GM12891 (cell line): ENCODE measurements around the gene ANKHD1. TPM values are rescaled to one million over a fixed set of nuclear protein-coding genes. Genes with fewer than 3 reads are reported as not detected.
A peak's percentile ranks its signal among the peaks of the same experiment; 100 is the strongest.

Source experiments
- DNase-seq: peaks from one replicate; pipeline ENCODE4 v3.0.0; 2011; ENCODE audit warnings: low spot score; ENCODE audit not compliant: insufficient read length
- FAIRE-seq: peaks from 2 replicates; lab custom pipeline; 2011; peaks lifted over from hg19 to GRCh38; lab: Jason Lieb, UNC
- PAX5 ChIP-seq: IDR thresholded peaks from 2 replicates; pipeline ENCODE4 v1.6.1; 2011; ENCODE audit warnings: low read length, moderate library complexity, mild to moderate bottlenecking; ENCODE audit not compliant: insufficient read depth, severe bottlenecking
- POLR2A ChIP-seq: IDR thresholded peaks from 2 replicates; pipeline ENCODE4 v1.6.1; 2011; ENCODE audit warnings: low read depth, low read length, control low read depth
- POLR2AphosphoS5 ChIP-seq: IDR thresholded peaks from 2 replicates; pipeline ENCODE4 v1.6.1; 2011; ENCODE audit warnings: low read depth, low read length, control low read depth
- POU2F2 ChIP-seq: IDR thresholded peaks from 2 replicates; pipeline ENCODE4 v1.6.1; 2011; ENCODE audit warnings: low read depth, mild to moderate bottlenecking, control low read depth, low read length, moderate library complexity
- SPI1 ChIP-seq: IDR thresholded peaks from 2 replicates; pipeline ENCODE4 v1.6.1; 2011; ENCODE audit warnings: low read depth, low read length, control low read depth
- TAF1 ChIP-seq: IDR thresholded peaks from 2 replicates; pipeline ENCODE4 v1.6.1; 2011; ENCODE audit warnings: low read depth, low read length, control low read depth
- polyA plus RNA-seq: library from polyadenylated mRNA; unstranded; fragments of >200 nt; gene quantifications from one replicate; pipeline ENCODE4 v1.2.1, GENCODE V29; 2012; ENCODE audit warnings: low read depth, missing spikeins, inconsistent platforms; ENCODE audit not compliant: missing spikeins

ANKHD1 gene
- 50.7 TPM for polyA plus RNA-seq

DNA sequence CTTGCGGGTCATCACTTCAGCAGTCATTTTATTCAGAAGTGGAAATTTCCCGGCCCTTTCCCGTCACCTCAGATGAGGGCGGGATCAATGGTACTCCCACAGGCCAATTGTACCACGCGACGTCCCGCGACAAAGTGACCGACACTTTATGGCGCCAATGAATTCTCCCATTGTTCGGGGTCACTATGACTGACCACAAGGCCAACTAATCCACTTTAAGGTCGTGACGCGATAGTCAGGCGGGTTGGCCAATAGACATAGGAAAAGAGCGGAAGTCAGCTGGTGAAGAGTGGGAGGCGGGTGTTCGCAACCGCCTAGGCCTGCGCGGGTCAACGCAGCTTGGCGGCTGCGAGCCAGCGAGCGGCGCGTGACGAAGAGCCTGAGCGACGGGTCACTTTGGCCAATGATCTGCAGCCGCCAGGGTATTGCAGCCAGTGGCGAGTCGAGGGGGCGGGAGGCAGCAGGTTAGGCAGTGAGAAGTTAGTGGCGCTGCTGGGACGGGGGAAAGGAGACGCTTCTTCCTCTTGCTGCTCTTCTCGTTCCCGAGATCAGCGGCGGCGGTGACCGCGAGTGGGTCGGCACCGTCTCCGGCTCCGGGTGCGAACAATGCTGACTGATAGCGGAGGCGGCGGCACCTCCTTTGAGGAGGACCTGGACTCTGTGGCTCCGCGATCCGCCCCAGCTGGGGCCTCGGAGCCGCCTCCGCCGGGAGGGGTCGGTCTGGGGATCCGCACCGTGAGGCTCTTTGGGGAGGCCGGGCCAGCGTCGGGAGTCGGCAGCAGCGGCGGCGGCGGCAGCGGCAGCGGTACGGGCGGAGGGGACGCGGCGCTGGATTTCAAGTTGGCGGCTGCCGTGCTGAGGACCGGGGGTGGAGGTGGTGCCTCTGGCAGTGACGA lies at the start of gene ANKHD1:
Gene ANKHD1, plus strand, starts transcription at position 472 of the 896 bp plus-strand sequence. Its CDS starts 135 bp downstream, at position 607.
- peak; percentile 99 for FAIRE-seq
- TF ChIP-seq TAF1 (peak; percentile 98), PAX5 (peak; percentile 69), POLR2AphosphoS5 (peak; percentile 90), POLR2A (peak; percentile 88), POU2F2 (peak; percentile 18; the same call in 1 of the 2 replicates), SPI1 (peak; percentile 70)
- peak; percentile 79 for DNase-seq

GRCh38 chr5:140355546-140355945 lies 46.1 kb upstream of the ANKHD1 start:
- no peak for DNase-seq
- TF ChIP-seq POU2F2, result no peak
- TF ChIP-seq POLR2A, result no peak
- no peak for TF ChIP-seq SPI1
- TF ChIP-seq POLR2AphosphoS5, result no peak
- no peak for TF ChIP-seq PAX5
- no peak for TF ChIP-seq TAF1
- no peak for FAIRE-seq

- DNase-seq, result no peak
- no peak for FAIRE-seq
- 0 out of 2 replicates have a peak, but pooled peaks have one; percentile 28 for TF ChIP-seq SPI1
- TF ChIP-seq POLR2AphosphoS5, result no peak
Observed at GRCh38 chr5:140356853-140357725, 44.5 kb upstream of the ANKHD1 start.

DNA sequence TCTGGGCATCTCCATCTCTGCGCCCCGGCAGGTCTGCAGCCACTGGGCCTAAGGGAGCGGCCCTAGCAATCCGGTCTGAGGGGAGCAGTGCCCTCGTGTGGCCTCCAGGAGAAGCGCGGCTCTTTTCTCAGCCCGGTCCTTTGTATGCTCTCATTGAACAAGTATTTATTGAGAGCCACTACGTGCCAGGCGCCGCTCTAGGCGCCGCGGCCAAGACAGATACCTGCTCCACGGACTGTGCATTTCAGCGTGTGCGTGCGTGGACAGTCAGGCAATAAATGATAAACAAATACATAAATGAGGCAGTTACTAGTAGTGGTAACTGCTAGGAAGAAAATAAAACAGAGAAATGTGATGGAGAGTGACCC lies 43.9 kb upstream of the ANKHD1 start:
- DNase-seq (peak; percentile 85), FAIRE-seq (peak; percentile 88)
- TF ChIP-seq PAX5 (no peak), POLR2A (no peak), POLR2AphosphoS5 (no peak)

GRCh38 chr5:140358738-140359310 lies 42.8 kb upstream of the ANKHD1 start:
- DNase-seq (no peak), FAIRE-seq (no peak)
- no peak for TF ChIP-seq POLR2AphosphoS5
- no peak for TF ChIP-seq POLR2A
- no peak for TF ChIP-seq TAF1
- TF ChIP-seq PAX5, result no peak
- no peak for TF ChIP-seq SPI1

DNA sequence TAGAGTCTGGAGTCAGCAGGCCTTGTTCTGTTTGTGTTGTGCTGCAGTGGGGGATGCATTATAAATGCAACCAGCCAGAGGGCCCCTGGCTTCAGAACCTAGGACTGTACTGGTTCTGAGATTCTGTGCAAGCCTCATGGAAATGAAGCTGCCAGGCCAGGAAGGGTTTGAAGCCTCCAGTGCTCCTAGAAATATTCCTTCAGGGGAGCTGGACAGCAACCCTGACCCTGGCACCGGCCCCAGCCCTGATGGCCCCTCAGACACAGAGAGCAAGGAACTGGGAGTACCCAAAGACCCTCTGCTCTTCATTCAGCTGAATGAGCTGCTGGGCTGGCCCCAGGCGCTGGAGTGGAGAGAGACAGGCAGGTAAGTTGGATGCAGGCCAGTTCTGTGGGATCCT lies 41.5 kb upstream of the ANKHD1 start, which contains the start of gene SLC4A9:
Gene SLC4A9, plus strand, starts transcription at position 94 of the 400 bp plus-strand sequence. Its CDS starts 43 bp downstream, at position 137.
- DNase-seq (no peak), FAIRE-seq (no peak)
- TF ChIP-seq POLR2A (no peak), SPI1 (no peak), POLR2AphosphoS5 (no peak), TAF1 (no peak), POU2F2 (no peak), PAX5 (no peak)

DNA sequence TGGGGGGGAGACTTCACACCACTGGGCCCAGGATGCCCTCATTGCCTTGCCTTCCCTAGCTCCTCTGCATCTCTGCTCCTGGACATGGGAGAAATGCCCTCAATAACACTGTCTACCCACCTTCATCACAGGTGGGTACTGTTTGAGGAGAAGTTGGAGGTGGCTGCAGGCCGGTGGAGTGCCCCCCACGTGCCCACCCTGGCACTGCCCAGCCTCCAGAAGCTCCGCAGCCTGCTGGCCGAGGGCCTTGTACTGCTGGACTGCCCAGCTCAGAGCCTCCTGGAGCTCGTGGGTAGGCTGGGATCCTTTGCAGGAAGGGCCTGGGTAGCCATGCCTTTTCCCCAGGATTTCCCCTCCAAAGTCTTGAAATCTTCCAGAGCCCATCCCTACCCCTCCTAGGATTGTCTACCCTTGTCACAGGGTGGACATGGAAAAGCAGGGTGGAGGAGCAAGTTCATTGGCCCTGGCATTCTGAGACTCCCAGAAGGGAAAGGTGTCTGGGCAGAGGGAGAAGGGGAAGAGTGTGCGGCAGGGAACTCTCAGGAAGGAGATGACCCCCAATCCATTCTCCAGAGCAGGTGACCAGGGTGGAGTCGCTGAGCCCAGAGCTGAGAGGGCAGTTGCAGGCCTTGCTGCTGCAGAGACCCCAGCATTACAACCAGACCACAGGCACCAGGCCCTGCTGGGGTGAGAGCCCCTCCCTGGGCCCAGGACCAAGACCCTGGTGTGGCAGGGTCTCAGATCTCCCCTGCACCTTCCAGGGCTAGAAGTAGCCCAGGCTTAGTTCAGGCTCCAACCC lies 40.8 kb upstream of the ANKHD1 start:
- DNase-seq (no peak), FAIRE-seq (no peak)
- TF ChIP-seq POU2F2 (no peak), SPI1 (no peak), PAX5 (no peak)

- no peak for FAIRE-seq
- TF ChIP-seq PAX5, result no peak
- no peak for TF ChIP-seq SPI1
- no peak for TF ChIP-seq POLR2A
- no peak for TF ChIP-seq TAF1
- no peak for TF ChIP-seq POU2F2
- TF ChIP-seq POLR2AphosphoS5, result no peak
- no peak for DNase-seq
Observed at GRCh38 chr5:140361901-140362300, 39.7 kb upstream of the ANKHD1 start.

DNA sequence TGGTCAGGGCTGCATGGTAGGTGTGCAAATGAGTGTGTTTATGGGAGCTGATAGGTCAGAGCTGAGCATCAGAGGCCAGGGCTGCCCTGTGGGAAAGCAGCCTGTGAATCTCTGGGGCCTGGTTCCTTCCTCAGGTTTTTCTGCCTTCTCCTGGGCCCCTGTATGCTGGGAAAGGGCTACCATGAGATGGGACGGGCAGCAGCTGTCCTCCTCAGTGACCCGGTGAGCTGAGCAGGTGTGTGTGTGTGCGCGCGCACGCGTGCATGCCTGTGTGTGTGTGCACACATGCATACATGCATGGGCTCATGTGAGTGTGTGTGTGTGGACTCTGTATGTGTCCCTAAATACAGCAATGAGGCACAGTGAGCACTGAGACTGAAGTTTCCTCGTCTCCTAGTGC lies 39.3 kb upstream of the ANKHD1 start:
- no peak for TF ChIP-seq TAF1
- no peak for TF ChIP-seq POU2F2
- no peak for TF ChIP-seq PAX5
- no peak for FAIRE-seq
- no peak for DNase-seq
